H9 (cell line): Measurements from ENCODE around the gene RPL11. TPM values are rescaled to one million over a fixed set of nuclear protein-coding genes. Genes with fewer than 3 reads are reported as not detected.

Experiments
- DNase-seq: peaks from one replicate; pipeline ENCODE4 v3.0.0-alpha.2; 2017
- H2AFZ ChIP-seq: one replicate; pipeline ENCODE4 v1.6.1; 2013; ENCODE audit warnings: mild to moderate bottlenecking, low read length, control low read depth, moderate library complexity
- H2AK5ac ChIP-seq: 2 replicates; pipeline ENCODE4 v1.6.1; 2013; ENCODE audit warnings: low read length, control low read depth, mixed read lengths; ENCODE audit not compliant: insufficient read length
- H2BK120ac ChIP-seq: one replicate; pipeline ENCODE4 v1.6.1; 2013; ENCODE audit warnings: low read depth, mild to moderate bottlenecking, low read length, control low read depth, inconsistent platforms; ENCODE audit not compliant: poor library complexity, severe bottlenecking
- H2BK12ac ChIP-seq: 2 replicates; pipeline ENCODE4 v1.6.1; 2013; ENCODE audit warnings: low read length, control low read depth, mixed read lengths, low read depth; ENCODE audit not compliant: insufficient read length
- H2BK15ac ChIP-seq: 2 replicates; pipeline ENCODE4 v1.6.1; 2013; ENCODE audit warnings: low read depth, low read length, control low read depth
- H2BK20ac ChIP-seq: one replicate; pipeline ENCODE4 v1.6.1; 2013; ENCODE audit warnings: low read depth, mild to moderate bottlenecking, low read length, control low read depth, inconsistent platforms; ENCODE audit not compliant: poor library complexity, severe bottlenecking
- H2BK5ac ChIP-seq: 2 replicates; pipeline ENCODE4 v1.6.1; 2013; ENCODE audit warnings: low read length, control low read depth, mixed read lengths; ENCODE audit not compliant: insufficient read length
- H3K14ac ChIP-seq: 2 replicates; pipeline ENCODE4 v1.6.1; 2013; ENCODE audit warnings: low read length, control low read depth; ENCODE audit not compliant: insufficient read depth
- H3K18ac ChIP-seq: 2 replicates; pipeline ENCODE4 v1.6.1; 2013; ENCODE audit warnings: low read depth, mild to moderate bottlenecking, mixed read lengths, low read length, control low read depth; ENCODE audit not compliant: insufficient read length
- H3K23ac ChIP-seq: 2 replicates; pipeline ENCODE4 v1.6.1; 2013; ENCODE audit warnings: low read length, control low read depth, mixed read lengths, low read depth; ENCODE audit not compliant: insufficient read length
- H3K23me2 ChIP-seq: 2 replicates; pipeline ENCODE4 v1.6.1; 2013; ENCODE audit warnings: low read depth, mild to moderate bottlenecking, mixed read lengths, low read length, control low read depth; ENCODE audit not compliant: insufficient read length, poor library complexity, severe bottlenecking
- H3K27ac ChIP-seq: 2 replicates; pipeline ENCODE4 v1.5.1; 2013; ENCODE audit warnings: low read length, control low read depth, mixed read lengths, low read depth; ENCODE audit not compliant: insufficient read length
- H3K27me3 ChIP-seq: 2 replicates; pipeline ENCODE4 v1.6.1; 2013; ENCODE audit warnings: low read length, control low read depth, inconsistent platforms; ENCODE audit not compliant: insufficient read depth
- H3K4ac ChIP-seq: 2 replicates; pipeline ENCODE4 v1.6.1; 2013; ENCODE audit warnings: low read depth, mild to moderate bottlenecking, control low read depth, inconsistent platforms, low read length, moderate library complexity
- H3K4me1 ChIP-seq: 2 replicates; pipeline ENCODE4 v1.6.1; 2013; ENCODE audit warnings: low read length, control low read depth, inconsistent platforms; ENCODE audit not compliant: insufficient read depth
- H3K4me2 ChIP-seq: 2 replicates; pipeline ENCODE4 v1.6.1; 2013; ENCODE audit warnings: low read length, control low read depth, mixed read lengths; ENCODE audit not compliant: insufficient read length, insufficient read depth
- H3K56ac ChIP-seq: 2 replicates; pipeline ENCODE4 v1.6.1; 2013; ENCODE audit warnings: low read depth, mild to moderate bottlenecking, mixed read lengths, low read length, control low read depth; ENCODE audit not compliant: insufficient read length
- H3K79me1 ChIP-seq: 2 replicates; pipeline ENCODE4 v1.6.1; 2013; ENCODE audit warnings: low read depth, mild to moderate bottlenecking, moderate library complexity, low read length, control low read depth, inconsistent platforms; ENCODE audit not compliant: insufficient read depth, poor library complexity, severe bottlenecking
- H3K79me2 ChIP-seq: 2 replicates; pipeline ENCODE4 v1.6.1; 2013; ENCODE audit warnings: low read length, control low read depth, inconsistent platforms; ENCODE audit not compliant: insufficient read depth
- H3K9ac ChIP-seq: 2 replicates; pipeline ENCODE4 v1.6.1; 2013; ENCODE audit warnings: low read length, control low read depth, mixed read lengths; ENCODE audit not compliant: insufficient read length; ENCODE audit errors: extremely low read depth
- H3K9me3 ChIP-seq: one replicate; pipeline ENCODE4 v1.6.1; 2013; ENCODE audit warnings: low read depth, low read length, inconsistent platforms; ENCODE audit not compliant: control insufficient read depth
- H3T11ph ChIP-seq: one replicate; pipeline ENCODE4 v1.6.1; 2013; ENCODE audit warnings: mild to moderate bottlenecking, low read length, control low read depth, inconsistent platforms
- H4K20me1 ChIP-seq: one replicate; pipeline ENCODE4 v1.6.1; 2013; ENCODE audit not compliant: control insufficient read depth, insufficient read length, insufficient read depth
- H4K5ac ChIP-seq: 2 replicates; pipeline ENCODE4 v1.6.1; 2013; ENCODE audit warnings: low read depth, mild to moderate bottlenecking, mixed read lengths, low read length, control low read depth; ENCODE audit not compliant: insufficient read length
- H4K8ac ChIP-seq: replicated peaks from 2 replicates; pipeline ENCODE4 v1.6.1; 2013; ENCODE audit warnings: low read length, control low read depth, mixed read lengths, low read depth; ENCODE audit not compliant: insufficient read length
- H4K91ac ChIP-seq: 2 replicates; pipeline ENCODE4 v1.6.1; 2013; ENCODE audit warnings: low read depth, mild to moderate bottlenecking, moderate library complexity, mixed read lengths, low read length, control low read depth; ENCODE audit not compliant: insufficient read length
- H3K27ac Mint-ChIP-seq, 3 experiments: 2 replicates in 2 of 3; 3 replicates in 1 of 3; pipeline ENCODE4 v1.8.0; 2020 to 2021; ENCODE audit warnings: mixed read lengths in 3 of 3, mild to moderate bottlenecking in 1 of 3, moderate library complexity in 1 of 3
- H3K27me3 Mint-ChIP-seq: 2 replicates; pipeline ENCODE4 v1.8.0; 2021; ENCODE audit warnings: low read depth, mild to moderate bottlenecking, moderate library complexity, mixed read lengths
- H3K36me3 Mint-ChIP-seq, 3 experiments: 2 replicates in 2 of 3; 3 replicates in 1 of 3; pipeline ENCODE4 v1.8.0; 2020 to 2021; ENCODE audit warnings: low read depth in 3 of 3, mixed read lengths in 3 of 3; ENCODE audit not compliant: insufficient read depth in 1 of 3
- H3K4me1 Mint-ChIP-seq, 2 experiments: 2 replicates each; pipeline ENCODE4 v1.8.0; 2020; ENCODE audit warnings: mixed read lengths in 2 of 2
- H3K4me3 Mint-ChIP-seq, 2 experiments: 2 replicates in 1 of 2; 3 replicates in 1 of 2; pipeline ENCODE4 v1.8.0; 2020 to 2021; ENCODE audit warnings: mild to moderate bottlenecking in 2 of 2, mixed read lengths in 2 of 2, moderate library complexity in 1 of 2
- H3K9me3 Mint-ChIP-seq, 2 experiments: 2 replicates in 1 of 2; 3 replicates in 1 of 2; pipeline ENCODE4 v1.8.0; 2020; ENCODE audit warnings: mild to moderate bottlenecking in 2 of 2, mixed read lengths in 2 of 2, moderate library complexity in 1 of 2
- WGBS: extraction: QIAGEN DNeasy Blood & Tissue Kit; methylation state at CpG from one replicate; pipeline ENCODE4 v1.1.7; 2013; ENCODE audit warnings: missing lambda C conversion rate, low lambda C conversion rate, mixed read lengths; ENCODE audit not compliant: insufficient read length; ENCODE audit errors: extremely low coverage; 5-methylcytosine and 5-hydroxymethylcytosine counted together
- total RNA-seq: library from RNA; stranded (reverse); gene quantifications from 2 replicates; pipeline ENCODE4 v1.2.1, GENCODE V29; 2021
- TF ChIP-seq, protein P1 (sequence below): fragments of 200-600 bp; sonication (generic); conservative IDR thresholded peaks from 3 replicates; pipeline ENCODE4 v1.8.0; 2021; ENCODE audit warnings: antibody characterized with exemption, mild to moderate bottlenecking

RPL11 gene
- total RNA-seq, 1 experiment from 2014 or later, result 1,618 TPM

DNA sequence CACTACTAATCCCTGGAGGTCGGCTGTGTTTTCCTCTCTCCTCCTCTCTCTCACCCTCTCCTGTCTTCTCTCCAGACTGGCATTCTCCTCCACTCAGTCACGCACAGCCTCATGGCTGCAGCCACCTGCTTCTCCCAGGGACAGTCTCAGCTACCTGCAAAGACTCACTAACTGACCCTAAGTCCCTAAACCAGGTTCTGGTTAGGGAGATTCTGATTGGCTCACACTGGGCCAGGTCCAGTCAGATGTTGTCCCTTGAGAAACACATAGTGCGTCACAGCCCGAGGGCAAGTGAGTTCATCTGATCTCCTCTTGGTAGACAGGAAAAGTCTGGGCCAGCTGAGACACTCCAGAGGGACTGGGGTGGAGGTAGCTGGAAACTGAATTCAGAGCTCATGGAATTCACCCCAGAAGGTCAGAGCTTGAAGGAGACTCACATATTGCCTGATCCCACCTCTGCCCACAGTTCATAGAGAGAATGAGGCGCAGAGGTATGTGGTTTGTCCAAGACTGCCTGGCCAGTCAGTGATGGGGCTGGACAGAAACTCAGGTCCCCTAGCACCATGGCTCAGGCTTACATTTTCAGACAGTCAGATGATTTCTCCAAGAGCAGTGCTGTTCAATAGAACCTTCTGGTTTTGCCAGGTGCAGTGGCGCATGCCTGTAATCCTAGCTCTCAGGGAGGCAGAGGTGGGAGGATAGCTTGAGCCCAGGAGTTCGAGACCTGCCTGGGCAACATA is 40.4 kb upstream of the RPL11 start:
- Histone ChIP-seq H2AFZ (no peak overlapping the region), H4K20me1 (no peaks in the 10 kb centered on the region), H3K27me3 (no peaks in the 10 kb centered on the region)

More for the DNA sequence above, 40.4 kb upstream of the RPL11 start:
- no peak overlapping the region for H4K8ac ChIP-seq
- no peak overlapping the region for H3K23ac ChIP-seq
- no peak overlapping the region for H4K91ac ChIP-seq
- H3K4me2 ChIP-seq, result no peak overlapping the region
- no peaks in the 10 kb centered on the region for H3K4me1 ChIP-seq
- no peaks in the 10 kb centered on the region for H3K79me1 ChIP-seq
- WGBS, result no CpG with 5 or more reads among the region's 7 CpGs
- H3K9ac ChIP-seq, result no peak overlapping the region
- H2BK5ac ChIP-seq, result no peak overlapping the region
- no peak for DNase-seq
- TF ChIP-seq, protein P1, sequence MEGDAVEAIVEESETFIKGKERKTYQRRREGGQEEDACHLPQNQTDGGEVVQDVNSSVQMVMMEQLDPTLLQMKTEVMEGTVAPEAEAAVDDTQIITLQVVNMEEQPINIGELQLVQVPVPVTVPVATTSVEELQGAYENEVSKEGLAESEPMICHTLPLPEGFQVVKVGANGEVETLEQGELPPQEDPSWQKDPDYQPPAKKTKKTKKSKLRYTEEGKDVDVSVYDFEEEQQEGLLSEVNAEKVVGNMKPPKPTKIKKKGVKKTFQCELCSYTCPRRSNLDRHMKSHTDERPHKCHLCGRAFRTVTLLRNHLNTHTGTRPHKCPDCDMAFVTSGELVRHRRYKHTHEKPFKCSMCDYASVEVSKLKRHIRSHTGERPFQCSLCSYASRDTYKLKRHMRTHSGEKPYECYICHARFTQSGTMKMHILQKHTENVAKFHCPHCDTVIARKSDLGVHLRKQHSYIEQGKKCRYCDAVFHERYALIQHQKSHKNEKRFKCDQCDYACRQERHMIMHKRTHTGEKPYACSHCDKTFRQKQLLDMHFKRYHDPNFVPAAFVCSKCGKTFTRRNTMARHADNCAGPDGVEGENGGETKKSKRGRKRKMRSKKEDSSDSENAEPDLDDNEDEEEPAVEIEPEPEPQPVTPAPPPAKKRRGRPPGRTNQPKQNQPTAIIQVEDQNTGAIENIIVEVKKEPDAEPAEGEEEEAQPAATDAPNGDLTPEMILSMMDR, result no peak
- H3K4me3 Mint-ChIP-seq, result no peak overlapping the region
- H2BK12ac ChIP-seq, result no peak overlapping the region
- peaks cover 35% of the 10 kb centered on the region for H3K27me3 Mint-ChIP-seq
- no peaks in the 10 kb centered on the region for H3K9me3 Mint-ChIP-seq
- no peaks in the 10 kb centered on the region for H3K79me2 ChIP-seq
- no peaks in the 10 kb centered on the region for H3K36me3 Mint-ChIP-seq
- no peak overlapping the region for H2BK120ac ChIP-seq
- no peak overlapping the region for H3K27ac Mint-ChIP-seq
- no peak overlapping the region for H3K18ac ChIP-seq
- no peaks in the 10 kb centered on the region for H3K9me3 ChIP-seq
- no peak overlapping the region for H3K56ac ChIP-seq
- no peak overlapping the region for H3K4ac ChIP-seq
- H3K14ac ChIP-seq, result no peak overlapping the region
- no peak overlapping the region for H3K27ac ChIP-seq
- H2BK20ac ChIP-seq, result no peak overlapping the region
- no peak overlapping the region for H2BK15ac ChIP-seq
- no peak overlapping the region for H4K5ac ChIP-seq
- no peak overlapping the region for H3T11ph ChIP-seq
- H3K4me1 Mint-ChIP-seq, result no peaks in the 10 kb centered on the region
- H2AK5ac ChIP-seq, result no peak overlapping the region
- no peaks in the 10 kb centered on the region for H3K23me2 ChIP-seq
